Uterine smooth muscle cell (primary cell): Measurements from ENCODE around the gene CHRNA5. TPM values are rescaled to one million over a fixed set of nuclear protein-coding genes. Genes with fewer than 3 reads are reported as not detected.

Experiments
- total RNA-seq: library from RNA; depleted of rRNA; stranded (reverse); fragments of >200 nt; gene quantifications from 2 replicates; pipeline ENCODE4 v1.2.3, GENCODE V29; 2014

The CHRNA5 gene
- 1.6 and 5.1 TPM in 2 replicates for total RNA-seq

GRCh38 chr15:78565097-78565950 lies at the start of gene CHRNA5:
Gene CHRNA5 (plus strand): TSS chr15:78565520. CDS start chr15:78565720, 200 bp downstream.

GRCh38 chr15:78540141-78540870 lies 25.0 kb upstream of the CHRNA5 start, which contains the start of gene PSMA4:
Gene PSMA4 (plus strand): TSS chr15:78540444. CDS start chr15:78541928, 1,484 bp downstream.

DNA sequence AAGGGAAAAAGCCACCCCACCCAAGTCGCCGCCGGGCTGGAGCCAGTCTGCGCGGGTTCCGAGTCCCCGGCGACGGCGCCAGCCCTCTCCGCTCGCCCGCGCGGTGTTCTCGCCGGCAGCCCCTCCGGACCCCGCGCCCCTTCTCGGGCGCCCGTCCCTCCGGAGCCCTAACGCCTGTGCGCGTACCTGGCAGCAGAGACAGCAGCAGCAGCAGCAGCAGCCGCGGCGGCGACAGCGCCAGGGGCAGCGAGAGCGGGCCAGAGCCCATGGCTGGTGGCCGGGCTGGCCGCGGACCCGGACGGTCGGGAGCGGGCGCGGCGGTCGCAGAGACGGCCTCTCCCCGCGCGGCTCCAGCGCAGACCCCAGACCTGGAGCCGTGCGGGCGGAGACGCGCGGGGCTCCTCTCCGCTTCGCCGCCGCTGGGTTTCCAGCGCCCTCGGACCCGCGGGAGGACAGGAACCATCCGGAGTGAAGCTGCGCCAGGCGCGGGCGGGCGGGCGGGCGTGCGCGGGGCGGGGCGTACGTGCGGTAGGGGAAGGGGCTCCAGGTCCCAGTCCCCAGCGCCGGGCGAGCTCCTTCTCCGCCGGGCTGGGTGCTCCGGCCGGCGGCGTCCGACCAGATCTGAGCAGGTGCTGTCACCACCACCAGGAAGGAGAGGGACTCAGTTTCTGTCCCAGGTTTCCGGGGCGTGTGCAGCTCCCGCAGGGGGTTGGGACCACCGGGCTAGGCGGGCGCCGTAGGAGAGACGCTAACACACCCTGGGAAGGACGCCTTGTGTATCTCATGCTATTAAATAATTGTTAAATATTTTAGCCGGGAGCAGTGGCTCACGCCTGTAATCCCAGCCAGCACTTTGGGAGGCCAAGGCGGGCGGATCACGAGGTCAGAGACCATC lies 55.5 kb downstream of the CHRNA5 start, which contains the start of gene CHRNA3:
TSS of gene CHRNA3 (minus strand) at position 470 of the 895 bp plus-strand sequence. CDS start at position 268, 202 bp downstream.

GRCh38 chr15:78641102-78641748 lies 75.9 kb downstream of the CHRNA5 start, which contains the start of gene CHRNB4:
Gene CHRNB4 (minus strand): TSS chr15:78641210. CDS start chr15:78641133, 77 bp downstream.

Other genes starting within 250 kb of the CHRNA5 start
- not detected in 2 replicates for gene CRABP1, start 225.2 kb upstream of the CHRNA5 start, total RNA-seq
- 23.4 and 25.9 TPM in 2 replicates for gene IREB2, start 127.3 kb upstream of the CHRNA5 start, total RNA-seq
- gene HYKK, start 57.9 kb upstream of the CHRNA5 start, total RNA-seq = 2.7 and 4.9 TPM in 2 replicates
- gene PSMA4, start 25.1 kb upstream of the CHRNA5 start, total RNA-seq = 221 and 428 TPM in 2 replicates
- gene CHRNA3, start 55.5 kb downstream of the CHRNA5 start, total RNA-seq = not detected in 2 replicates
- not detected in 2 replicates for gene CHRNB4, start 75.7 kb downstream of the CHRNA5 start, total RNA-seq
- gene ADAMTS7, start 245.9 kb downstream of the CHRNA5 start, total RNA-seq = 1.2 and 2.2 TPM in 2 replicates